SK-N-SH treated with all-trans-retinoic acid at 6 μM for 48 hours (cell line): Measurements from ENCODE around the gene IGSF6.
"Not testable (repeated sequence)": the region's sequence is repeated elsewhere in the genome, so short reads cannot be mapped to it uniquely, and the experiment has no call there.

Experiments
- ATAC-seq: fragments of 200-7000 bp; cut with Tn5 transposase; 3 replicates; pipeline ENCODE4 v1.9.1; 2020; ENCODE audit warnings: mild to moderate bottlenecking, moderate library complexity
- ARNTL ChIP-seq: fragments of 450-650 bp; formaldehyde crosslinking; IDR thresholded peaks from 2 replicates; pipeline ENCODE4 v1.5.0; 2020; ENCODE audit warnings: low read depth, mild to moderate bottlenecking, moderate library complexity, borderline replicate concordance
- BACH2 ChIP-seq: fragments of 250-450 bp; sonication (Bioruptor Pico); IDR thresholded peaks from 2 replicates; pipeline ENCODE4 v1.9.0; 2021; ENCODE audit warnings: mild to moderate bottlenecking, borderline replicate concordance
- CREB5 ChIP-seq: fragments of 250-450 bp; sonication (Bioruptor Pico); IDR thresholded peaks from 2 replicates; pipeline ENCODE4 v1.5.1; 2020; ENCODE audit warnings: low read depth, mild to moderate bottlenecking, moderate library complexity
- CSDC2 ChIP-seq: fragments of 250-450 bp; sonication (Bioruptor Pico); IDR thresholded peaks from 2 replicates; pipeline ENCODE4 v1.5.0; 2020; ENCODE audit warnings: mild to moderate bottlenecking, moderate library complexity
- CSRNP3 ChIP-seq: fragments of 250-450 bp; sonication (Bioruptor Pico); IDR thresholded peaks from 2 replicates; pipeline ENCODE4 v1.5.1; 2021; ENCODE audit warnings: mild to moderate bottlenecking, moderate library complexity
- ESRRG ChIP-seq: fragments of 250-450 bp; sonication (Bioruptor Pico); IDR thresholded peaks from 2 replicates; pipeline ENCODE4 v1.6.1; 2021; ENCODE audit warnings: mild to moderate bottlenecking
- GLIS3 ChIP-seq: fragments of 250-450 bp; sonication (Bioruptor Pico); IDR thresholded peaks from 2 replicates; pipeline ENCODE4 v1.5.0; 2020; ENCODE audit warnings: mild to moderate bottlenecking, moderate library complexity
- OSR1 ChIP-seq: fragments of 250-450 bp; sonication (Bioruptor Pico); IDR thresholded peaks from 2 replicates; pipeline ENCODE4 v1.8.0; 2022; ENCODE audit warnings: moderate library complexity, mild to moderate bottlenecking, inconsistent platforms
- POU6F1 ChIP-seq: fragments of 250-450 bp; sonication (Bioruptor Pico); IDR thresholded peaks from 2 replicates; pipeline ENCODE4 v1.8.0; 2021; ENCODE audit warnings: low read depth, mild to moderate bottlenecking, moderate library complexity, borderline replicate concordance
- PPARA ChIP-seq: fragments of 250-450 bp; sonication (Bioruptor Pico); IDR thresholded peaks from 2 replicates; pipeline ENCODE4 v1.5.0; 2020; ENCODE audit warnings: mild to moderate bottlenecking, borderline replicate concordance
- RARB ChIP-seq: fragments of 250-450 bp; sonication (Bioruptor Pico); IDR thresholded peaks from 2 replicates; pipeline ENCODE4 v1.8.0; 2021; ENCODE audit warnings: mild to moderate bottlenecking, moderate library complexity
- TCF4 ChIP-seq: fragments of 250-450 bp; sonication (Bioruptor Pico); IDR thresholded peaks from 2 replicates; pipeline ENCODE4 v1.8.0; 2021; ENCODE audit warnings: mild to moderate bottlenecking, moderate library complexity, borderline replicate concordance
- TOX ChIP-seq: fragments of 250-450 bp; sonication (Bioruptor Pico); IDR thresholded peaks from 2 replicates; pipeline ENCODE4 v1.8.0; 2021; ENCODE audit warnings: mild to moderate bottlenecking, moderate library complexity, borderline replicate concordance
- TSHZ2 ChIP-seq: fragments of 250-450 bp; sonication (Bioruptor Pico); IDR thresholded peaks from 2 replicates; pipeline ENCODE4 v1.5.0; 2020; ENCODE audit warnings: mild to moderate bottlenecking, moderate library complexity
- ZC3H10 ChIP-seq: fragments of 250-450 bp; sonication (Bioruptor Pico); IDR thresholded peaks from 2 replicates; pipeline ENCODE4 v1.5.1; 2021; ENCODE audit warnings: mild to moderate bottlenecking, moderate library complexity
- ZFP3 ChIP-seq: fragments of 250-450 bp; sonication (Bioruptor Pico); IDR thresholded peaks from 2 replicates; pipeline ENCODE4 v1.5.0; 2020; ENCODE audit warnings: mild to moderate bottlenecking, moderate library complexity
- ZFP30 ChIP-seq: fragments of 450-650 bp; formaldehyde crosslinking; IDR thresholded peaks from 2 replicates; pipeline ENCODE4 v1.5.0; 2022; ENCODE audit warnings: mild to moderate bottlenecking, moderate library complexity
- ZNF565 ChIP-seq: fragments of 450-650 bp; formaldehyde crosslinking; conservative IDR thresholded peaks from 2 replicates; pipeline ENCODE4 v1.5.0; 2020; ENCODE audit warnings: low read depth, mild to moderate bottlenecking, moderate library complexity
- ZNF70 ChIP-seq: fragments of 450-650 bp; formaldehyde crosslinking; IDR thresholded peaks from 2 replicates; pipeline ENCODE4 v1.5.0; 2020; ENCODE audit warnings: mild to moderate bottlenecking, moderate library complexity
- ZNF8 ChIP-seq: fragments of 450-650 bp; formaldehyde crosslinking; IDR thresholded peaks from 2 replicates; pipeline ENCODE4 v1.5.0; 2020; ENCODE audit warnings: mild to moderate bottlenecking, moderate library complexity

IGSF6 gene

GRCh38 chr16:21608639-21609328 lies 43.6 kb downstream of the IGSF6 start:
- ATAC-seq: no peak
- TF ChIP-seq ZNF8 (no peak), GLIS3 (CRISPR knock-in tag) (no peak), ZNF565 (CRISPR knock-in tag) (no peak), ZC3H10 (no peak), ESRRG (CRISPR knock-in tag) (no peak), ZNF70 (CRISPR knock-in tag) (no peak), CSDC2 (CRISPR knock-in tag) (no peak), CREB5 (CRISPR knock-in tag) (no peak)

- ATAC-seq: not testable (repeated sequence)
These were observed 46.6 kb downstream of the IGSF6 start for GRCh38 chr16:21605848-21606247.

- no peak for TF ChIP-seq GLIS3 (CRISPR knock-in tag)
- no peak for TF ChIP-seq ZNF565 (CRISPR knock-in tag)
- TF ChIP-seq ESRRG (CRISPR knock-in tag): no peak
- no peak for TF ChIP-seq ZFP3 (CRISPR knock-in tag)
- no peak for TF ChIP-seq ZNF70 (CRISPR knock-in tag)
- TF ChIP-seq ARNTL: no peak
- no peak for TF ChIP-seq CREB5 (CRISPR knock-in tag)
- TF ChIP-seq ZFP30: no peak
- no peak for TF ChIP-seq ZNF8
- no peak for TF ChIP-seq ZC3H10
- no peak for TF ChIP-seq TSHZ2 (CRISPR knock-in tag)
- no peak for TF ChIP-seq RARB (CRISPR knock-in tag)
- no peak for TF ChIP-seq CSRNP3
- no peak for TF ChIP-seq TCF4 (CRISPR knock-in tag)
- no peak for TF ChIP-seq PPARA (CRISPR knock-in tag)
- no peak for TF ChIP-seq POU6F1 (CRISPR knock-in tag)
- no peak for TF ChIP-seq OSR1 (CRISPR knock-in tag)
- ATAC-seq: peak; percentile 6; the same call in 1 of the 3 replicates
These were observed 48.5 kb downstream of the IGSF6 start for GRCh38 chr16:21603928-21604327.

- ATAC-seq: no peak
- TF ChIP-seq ARNTL: no peak
- no peak for TF ChIP-seq TSHZ2 (CRISPR knock-in tag)
- TF ChIP-seq CREB5 (CRISPR knock-in tag): no peak
- no peak for TF ChIP-seq BACH2 (CRISPR knock-in tag)
- no peak for TF ChIP-seq TOX
- TF ChIP-seq POU6F1 (CRISPR knock-in tag): no peak
- no peak for TF ChIP-seq PPARA (CRISPR knock-in tag)
- no peak for TF ChIP-seq GLIS3 (CRISPR knock-in tag)
- no peak for TF ChIP-seq ZFP3 (CRISPR knock-in tag)
- no peak for TF ChIP-seq ZNF565 (CRISPR knock-in tag)
These were observed 49.6 kb downstream of the IGSF6 start for GRCh38 chr16:21602785-21603184.
